HL-60/S4 treated with retinoic acid at 250 ng/mL for 4 days and 3 days (cell line): ENCODE results near the gene MSX2.

Source experiments
- in situ Hi-C: fragments of 300-500 bp; cut with MboI; formaldehyde crosslinking; loops from 2 replicates; pipeline ENCODE4 v1.7.0; 2022; ENCODE audit warnings: low sequenced_read_pairs

The MSX2 gene

GRCh38 chr5:174718880-174719610, 5.3 kb upstream of the MSX2 start:
- in situ Hi-C loops, result no loop called here

- in situ Hi-C loops, result no loop called here
These were observed 4.4 kb upstream of the MSX2 start for GRCh38 chr5:174719793-174720611.

DNA sequence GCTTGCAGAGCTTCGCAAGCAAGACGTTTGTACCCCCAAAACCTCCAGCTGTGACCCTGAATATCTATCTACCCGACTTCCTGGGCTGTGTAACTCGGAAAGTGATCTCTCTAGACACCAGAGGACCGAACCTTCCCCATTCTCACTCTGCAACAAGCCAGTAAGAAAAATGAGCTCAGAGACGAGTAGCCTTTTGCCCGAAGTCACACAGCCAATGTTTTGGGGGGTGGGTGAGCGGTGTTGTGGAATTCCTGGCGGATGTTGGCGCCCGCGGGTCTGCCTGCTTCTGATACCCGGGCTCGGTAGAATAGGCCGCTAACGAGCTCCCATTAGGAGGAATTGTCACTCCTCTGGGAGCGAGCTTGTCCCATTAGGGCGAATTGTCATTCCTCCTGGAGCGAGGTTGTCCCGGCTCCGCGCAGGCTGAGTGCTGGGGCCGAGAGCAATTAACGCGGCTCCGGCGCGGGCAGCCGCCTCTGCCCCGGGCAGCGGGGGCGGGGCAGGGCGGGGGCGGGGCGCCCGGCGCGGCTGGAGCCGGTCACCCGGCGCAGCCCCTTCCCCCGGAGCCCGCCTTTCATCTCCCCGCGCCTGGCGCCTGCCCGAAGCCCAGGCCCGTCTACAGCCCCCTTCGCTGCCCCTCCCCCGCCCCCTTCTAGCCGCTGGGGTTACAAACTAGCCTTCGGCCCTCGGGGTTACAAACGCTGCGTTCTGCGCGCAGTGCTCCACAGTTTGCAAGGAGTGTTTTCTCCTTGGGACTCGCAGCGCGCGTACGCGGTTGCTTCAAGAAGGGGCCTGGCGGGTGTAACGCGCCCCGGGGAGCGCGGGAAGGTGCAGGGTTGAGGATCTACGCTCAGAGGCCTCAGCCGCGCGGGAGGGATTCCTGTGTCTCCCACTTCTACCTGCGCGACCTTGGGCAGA, 3.5 kb upstream of the MSX2 start:
- in situ Hi-C loops, result no loop called here

DNA sequence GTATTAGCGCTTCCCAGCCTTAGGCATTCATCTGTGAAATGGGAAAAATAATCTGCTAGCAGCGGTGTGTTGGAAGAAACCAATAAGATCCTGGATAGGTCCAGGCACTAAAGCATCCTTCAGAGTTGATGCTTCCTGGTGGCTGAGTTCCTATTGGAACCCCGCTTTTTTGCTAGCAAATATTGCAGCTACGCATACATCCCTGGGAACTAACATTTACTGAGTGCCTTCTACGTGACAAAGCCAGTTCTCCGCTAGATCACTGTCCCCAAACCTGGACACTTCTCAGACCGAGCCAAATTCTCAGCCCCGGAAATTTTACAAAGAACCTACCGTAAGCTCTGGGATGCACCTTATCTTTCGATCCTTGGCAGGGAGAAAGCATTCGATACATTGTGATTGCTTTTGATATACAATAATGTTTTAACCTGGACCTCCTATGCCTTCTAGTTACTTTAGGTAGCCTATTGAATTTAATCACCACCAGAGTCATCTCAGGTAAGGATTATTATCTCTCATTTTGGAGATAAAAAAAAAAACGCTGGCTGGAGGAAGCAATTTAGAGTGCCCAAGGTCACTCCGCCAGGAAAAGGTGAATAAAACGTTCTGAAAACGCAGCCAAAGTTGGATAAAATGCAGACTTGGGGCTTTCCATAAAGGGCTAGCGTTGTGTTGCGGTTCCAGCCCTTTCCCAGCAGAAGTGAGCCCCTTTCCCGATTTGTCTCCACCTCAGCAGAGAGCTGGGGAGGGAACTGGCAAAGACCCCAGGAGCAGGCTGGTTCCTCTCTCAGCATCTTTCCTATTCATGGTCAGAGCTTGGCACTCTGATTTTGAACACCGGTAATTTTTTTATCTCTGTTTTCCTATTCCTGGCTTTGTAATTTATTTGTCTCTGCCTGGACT, 2.6 kb upstream of the MSX2 start:
- in situ Hi-C loops, result no loop called here

- in situ Hi-C loops, result no loop called here
These were observed 1.9 kb upstream of the MSX2 start for GRCh38 chr5:174722500-174722899.

GRCh38 chr5:174723315-174723978, 935 bp upstream of the MSX2 start:
- in situ Hi-C loops, result no loop called here

DNA sequence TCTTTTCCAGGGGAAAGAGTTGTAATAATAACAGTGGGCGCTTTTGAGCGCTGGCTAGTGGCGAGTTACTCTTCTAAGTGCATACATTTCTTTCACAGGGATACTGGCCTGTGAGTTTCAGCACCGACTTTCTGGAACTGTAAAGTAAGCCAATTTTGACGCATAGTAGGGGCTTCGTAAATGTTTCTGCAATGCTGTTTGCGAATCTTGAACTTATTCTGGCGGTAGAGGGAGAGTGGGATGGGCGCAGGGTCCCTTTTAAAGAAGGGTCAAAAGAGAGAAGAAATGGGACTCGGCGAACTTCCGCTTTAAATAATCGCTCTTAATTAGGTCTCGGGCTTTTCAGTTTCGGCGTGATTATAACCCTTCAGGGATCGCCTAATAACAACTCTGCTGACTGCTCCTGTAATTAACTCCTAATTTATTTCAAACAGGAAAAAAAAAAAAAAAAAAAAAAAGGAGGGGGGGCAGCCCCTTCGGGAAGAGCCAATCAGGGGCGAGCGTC, 351 bp upstream of the MSX2 start:
- in situ Hi-C loops, result no loop called here

DNA sequence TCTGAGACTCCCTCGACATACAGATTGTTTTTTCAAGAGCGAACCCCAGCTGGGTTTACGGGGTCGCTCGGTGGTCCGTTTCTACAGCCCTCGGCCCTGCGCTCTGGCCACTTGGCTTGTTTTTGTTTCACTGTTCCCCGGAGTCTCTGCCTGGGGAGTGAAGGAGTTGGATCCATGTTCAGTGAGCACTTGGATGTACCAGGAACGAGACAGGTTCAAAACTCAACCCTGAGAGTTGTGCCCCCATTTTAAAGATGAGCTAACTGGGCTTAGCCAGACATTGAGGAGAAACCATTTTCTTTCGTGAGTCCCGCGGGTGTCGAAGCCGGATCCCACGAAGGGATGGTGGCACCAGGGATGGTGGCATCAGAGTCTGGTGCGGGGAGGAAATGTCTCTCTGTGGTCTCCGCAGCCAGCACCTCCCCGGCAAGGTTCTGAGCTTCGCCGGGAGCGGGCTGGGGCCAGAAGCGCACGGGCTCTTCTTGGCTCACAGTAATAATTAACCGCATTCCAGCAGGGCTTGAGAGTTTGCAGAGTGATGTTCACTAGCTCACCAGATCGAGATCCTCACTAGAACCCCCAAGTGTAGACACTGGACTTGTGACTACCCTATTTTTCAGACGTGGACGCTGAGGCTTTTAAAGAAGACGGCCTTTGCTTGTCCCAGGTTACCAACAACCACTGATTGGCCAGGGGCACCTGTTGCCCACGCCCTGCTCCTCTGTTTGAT, 1.0 kb downstream of the MSX2 start:
- in situ Hi-C loops, result no loop called here

DNA sequence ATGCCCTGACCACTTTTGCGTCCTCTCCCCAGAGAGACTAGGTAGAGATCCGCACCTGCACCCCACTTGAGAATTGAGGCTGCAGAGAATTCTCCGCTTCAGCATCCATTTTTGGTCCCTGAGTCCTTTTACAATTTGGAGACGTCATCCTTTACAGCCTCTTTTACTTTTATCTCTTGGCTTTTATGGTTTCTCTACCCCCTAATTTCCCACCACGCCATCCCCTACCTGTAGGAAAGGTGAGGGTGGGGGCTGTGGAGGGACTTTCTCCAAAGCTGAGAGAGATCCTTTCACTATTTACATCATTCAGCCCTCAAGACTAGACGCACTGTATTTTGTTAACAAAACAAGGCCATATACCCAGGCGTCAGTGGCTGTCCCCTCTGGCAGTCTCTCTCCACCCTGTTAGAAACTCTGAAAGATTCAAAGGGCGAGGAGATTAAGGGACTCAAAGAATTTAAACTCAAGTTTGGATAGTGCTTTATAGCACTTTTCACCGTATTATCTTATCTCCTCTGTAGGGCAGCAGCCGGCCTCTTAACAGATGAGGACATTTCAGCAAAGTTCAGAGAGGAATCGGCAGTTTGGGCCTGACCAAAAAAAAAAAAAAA, 1.7 kb downstream of the MSX2 start:
- in situ Hi-C loops, result no loop called here

GRCh38 chr5:174726916-174727793, 2.8 kb downstream of the MSX2 start:
- in situ Hi-C loops, result no loop called here

DNA sequence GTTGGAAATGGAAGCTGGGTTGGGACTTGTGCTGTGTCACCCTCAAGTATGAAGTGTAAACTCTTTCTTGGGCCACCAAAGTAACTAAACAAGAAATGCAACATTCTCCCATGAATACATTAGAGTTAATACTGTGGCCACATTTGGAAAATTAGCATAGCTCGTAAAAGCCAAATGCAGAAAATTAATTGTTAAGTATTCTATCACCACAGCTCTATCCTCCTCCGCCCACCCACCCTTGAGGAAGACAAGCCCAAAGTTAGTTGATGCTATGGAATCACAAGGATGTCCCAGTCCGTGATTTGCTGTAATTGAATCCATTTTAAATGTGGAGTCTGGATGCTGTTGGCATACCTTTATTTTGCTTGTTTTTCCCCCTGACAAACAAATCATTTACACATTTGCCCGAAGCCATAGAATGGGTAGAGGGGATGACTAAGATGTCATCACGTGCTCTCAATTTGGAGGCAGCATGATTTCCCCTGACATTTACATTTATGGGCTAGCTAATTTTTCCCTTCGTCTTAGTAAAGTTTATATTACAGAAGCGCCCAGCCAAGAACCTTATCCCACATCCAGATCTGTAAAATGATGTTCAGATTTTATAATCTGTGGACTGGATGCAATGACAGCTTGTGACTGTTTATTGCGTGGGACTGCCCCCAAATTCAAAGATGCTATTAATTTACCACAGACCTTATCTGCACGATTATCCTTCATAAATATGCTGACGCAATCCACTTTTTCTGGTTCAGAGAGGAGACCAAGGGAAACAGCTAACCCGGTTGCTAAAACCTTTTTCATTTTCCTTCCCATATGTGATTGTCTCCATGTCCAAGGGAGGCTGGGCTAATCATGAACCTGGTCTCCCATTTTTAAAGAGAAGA, 3.7 kb downstream of the MSX2 start:
- in situ Hi-C loops, result no loop called here

GRCh38 chr5:174729075-174729680, 4.8 kb downstream of the MSX2 start:
- in situ Hi-C loops, result no loop called here

- in situ Hi-C loops, result no loop called here
These were observed 7.0 kb downstream of the MSX2 start for GRCh38 chr5:174731214-174732035.

DNA sequence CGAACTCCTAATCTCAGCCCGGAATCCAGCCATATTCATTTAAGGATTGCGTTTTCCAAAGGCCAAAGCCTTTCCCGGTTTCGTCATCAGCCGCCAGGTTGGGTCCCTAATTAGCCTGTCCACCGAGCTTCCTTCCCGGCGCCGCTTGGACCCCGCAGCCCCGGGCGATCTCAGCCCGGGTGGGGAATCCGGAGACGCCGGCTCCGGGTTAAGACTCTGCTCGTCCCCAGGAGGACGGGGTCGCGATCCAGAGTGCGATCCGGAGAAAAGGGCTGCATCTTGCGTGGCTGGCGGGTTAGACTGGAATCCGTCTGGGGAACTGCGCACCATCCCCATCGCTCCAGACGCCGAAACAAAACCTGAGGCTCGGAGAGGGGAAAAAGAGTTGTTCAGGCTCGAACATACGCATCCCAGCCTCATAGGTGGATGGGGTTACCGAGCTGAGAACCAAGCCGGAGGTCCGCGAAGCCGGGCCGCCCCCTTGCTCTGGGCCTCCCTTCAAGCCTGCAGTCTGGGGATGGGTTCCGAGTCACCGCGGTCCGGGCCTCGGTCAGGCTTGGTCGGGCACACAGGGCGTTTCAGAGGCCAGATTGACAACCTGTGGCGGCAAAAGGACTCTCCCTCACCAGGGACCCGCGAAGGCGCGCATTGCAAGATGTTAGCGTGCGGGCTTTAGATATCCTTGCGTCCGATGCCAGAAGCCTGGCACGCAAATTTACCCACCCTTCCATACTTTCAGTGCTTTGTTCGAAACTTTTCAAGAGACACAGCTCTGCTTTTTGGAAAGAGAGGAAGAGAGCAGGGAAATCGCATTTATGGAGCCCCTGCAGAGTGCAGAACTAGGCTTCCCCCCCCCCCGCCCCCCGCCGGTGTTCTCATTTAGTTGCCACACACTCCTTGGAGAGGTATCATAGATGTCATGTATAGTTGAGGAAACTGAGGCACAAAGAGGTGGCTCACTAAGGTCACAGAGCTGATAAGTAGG, 7.9 kb downstream of the MSX2 start:
- in situ Hi-C loops, result no loop called here
